Measurements from ENCODE around the gene STX16.

Gene STX16

DNA sequence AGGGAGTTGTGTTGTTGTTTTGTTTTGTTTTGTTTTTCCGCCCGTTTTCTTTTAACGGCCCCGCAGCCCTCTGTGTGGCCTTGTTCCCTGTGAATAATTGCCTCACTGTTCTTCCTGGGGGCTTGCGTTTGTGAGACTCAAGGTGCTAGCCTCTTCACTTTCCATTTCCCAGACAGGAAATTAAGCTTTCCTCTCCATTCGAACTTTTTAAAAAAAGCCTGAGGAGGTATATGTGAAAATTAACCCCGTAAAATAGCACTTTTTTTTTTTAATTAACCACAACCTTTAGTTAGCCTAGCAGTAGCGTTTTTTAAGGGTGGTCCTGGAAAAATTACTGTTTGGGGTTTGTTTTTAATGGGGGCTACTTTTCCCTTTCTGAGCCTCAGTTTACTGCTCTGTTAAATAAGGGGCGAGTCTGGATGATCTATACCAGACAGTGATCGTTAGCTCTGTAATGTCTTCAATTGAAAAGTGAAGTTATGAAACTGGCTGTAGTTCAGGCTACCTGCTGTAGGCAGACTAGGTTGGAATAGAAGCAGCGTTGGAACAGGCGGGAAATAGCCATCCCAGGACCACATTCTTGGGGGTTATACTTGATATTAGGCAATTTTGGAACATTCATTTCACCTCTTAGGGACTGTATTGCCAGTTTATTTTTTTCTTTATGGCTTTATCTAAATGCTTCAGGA is 1.7 kb downstream of the STX16 start:
- no peak for DNase-seq (ENCODE audit: low read depth)

DNA sequence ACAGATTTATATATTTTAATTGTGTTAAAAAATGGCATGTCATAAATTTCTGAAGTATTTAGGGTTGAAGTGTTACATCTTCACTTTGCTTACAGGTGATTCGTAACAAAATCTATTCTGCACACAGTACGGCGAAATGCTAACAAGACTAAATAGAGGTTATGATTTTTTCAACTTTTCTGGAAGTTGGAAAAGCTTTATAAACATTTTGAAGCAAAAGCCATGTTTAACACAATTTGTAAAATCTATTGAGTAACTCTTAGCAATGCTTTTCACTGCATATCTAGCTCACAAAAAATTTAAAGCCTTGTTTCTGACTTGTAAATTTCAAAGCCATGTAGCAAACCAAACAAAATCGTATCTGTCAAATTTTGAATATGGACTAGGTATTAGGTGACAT is 3.3 kb downstream of the STX16 start:
- no peak for DNase-seq (ENCODE audit: low read depth)

DNA sequence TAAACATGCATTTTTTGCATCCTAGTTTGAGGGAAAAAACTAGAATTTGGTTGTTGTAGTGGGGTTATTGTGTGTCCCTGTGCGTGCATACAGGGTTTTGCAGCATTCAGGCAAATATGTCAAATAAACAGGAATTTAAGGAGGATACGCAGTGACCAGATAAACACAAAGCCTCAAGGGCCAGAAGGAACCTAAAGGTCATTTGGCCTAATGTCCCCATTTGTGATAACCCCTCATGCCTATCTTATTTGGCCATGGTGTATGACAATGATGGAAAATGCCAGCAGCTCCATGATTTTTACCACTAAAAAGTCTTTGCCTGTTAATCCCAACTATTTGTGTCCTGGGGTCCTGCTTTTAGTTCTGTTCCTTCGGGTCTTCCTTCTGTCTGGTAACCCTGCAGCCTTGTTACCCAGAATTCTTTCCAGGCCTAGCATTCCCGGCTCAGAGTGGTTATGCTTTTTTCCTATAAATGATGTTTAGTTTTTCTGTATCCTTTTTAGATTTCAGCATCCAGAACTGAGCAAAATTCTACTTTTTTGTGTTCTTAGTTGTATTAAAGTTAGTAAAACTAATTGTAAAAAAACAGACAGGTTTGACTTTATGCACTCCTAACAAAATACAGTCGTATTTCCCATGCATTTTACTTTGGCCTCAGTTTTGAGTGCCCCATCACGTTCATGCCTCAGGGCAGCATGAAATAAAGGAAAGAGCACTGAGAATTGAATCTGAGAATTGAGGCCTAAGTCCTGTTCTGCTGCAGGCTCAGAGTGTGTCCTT is 4.4 kb downstream of the STX16 start:
- DNase-seq (ENCODE audit: low read depth): no peak

DNA sequence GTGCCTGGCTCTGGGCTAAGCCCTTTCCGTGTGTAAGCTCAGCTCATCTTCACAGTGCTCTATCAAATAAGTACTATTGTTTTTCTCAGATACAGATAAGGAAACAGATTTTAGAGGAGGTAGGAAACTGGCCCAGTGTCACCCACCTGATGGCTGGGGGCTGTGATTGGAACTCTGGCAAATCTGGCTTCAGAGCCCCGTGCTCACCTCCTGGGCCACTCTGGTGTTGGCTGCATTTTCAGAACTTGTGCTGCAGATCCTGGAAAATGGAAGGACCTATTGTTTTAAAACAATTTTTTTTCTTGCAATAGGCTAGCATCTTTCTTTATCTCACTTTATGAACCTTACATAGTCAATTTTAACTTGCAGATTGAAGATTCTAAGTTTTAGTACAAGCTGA is 5.7 kb downstream of the STX16 start:
- no peak for DNase-seq (ENCODE audit: low read depth)

DNA sequence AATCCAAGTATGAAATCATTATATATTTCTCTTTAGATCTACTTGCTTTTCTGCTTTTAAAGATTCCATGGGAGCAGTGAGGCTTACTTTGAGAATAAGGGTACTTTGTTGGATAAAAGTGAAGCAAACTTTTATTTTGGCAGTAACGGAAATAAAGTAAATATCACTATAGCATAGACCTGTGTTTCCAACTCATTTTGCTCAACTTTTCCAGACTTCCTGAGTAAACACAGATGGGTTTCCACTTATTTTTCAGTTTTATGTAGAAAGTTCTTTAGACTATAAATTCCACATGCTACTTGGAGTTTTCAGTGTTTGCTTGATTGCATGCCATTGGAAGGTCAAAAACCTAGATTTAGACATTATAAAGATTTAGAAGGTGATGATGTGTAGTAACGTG is 6.2 kb downstream of the STX16 start:
- no peak for DNase-seq (ENCODE audit: low read depth)

DNA sequence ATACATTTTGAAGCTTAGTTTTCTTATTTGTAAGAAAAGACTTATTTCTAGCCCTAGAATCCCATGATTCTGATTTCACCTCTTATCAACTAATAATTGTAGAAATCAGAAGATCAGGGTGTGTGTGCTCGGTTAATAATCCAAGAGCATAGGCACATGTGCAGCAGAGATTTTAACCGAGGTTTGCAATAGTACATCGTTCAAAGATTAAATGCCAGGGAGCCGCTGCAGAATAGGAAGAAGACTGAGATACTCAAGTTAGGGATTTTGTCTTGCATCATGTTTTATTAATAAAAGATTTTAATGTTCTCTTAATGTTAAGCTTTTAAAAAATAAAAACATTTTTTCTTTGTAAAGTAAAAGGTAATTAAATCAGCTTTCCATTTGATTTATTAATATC is 6.9 kb downstream of the STX16 start:
- DNase-seq (ENCODE audit: low read depth): no peak

DNA sequence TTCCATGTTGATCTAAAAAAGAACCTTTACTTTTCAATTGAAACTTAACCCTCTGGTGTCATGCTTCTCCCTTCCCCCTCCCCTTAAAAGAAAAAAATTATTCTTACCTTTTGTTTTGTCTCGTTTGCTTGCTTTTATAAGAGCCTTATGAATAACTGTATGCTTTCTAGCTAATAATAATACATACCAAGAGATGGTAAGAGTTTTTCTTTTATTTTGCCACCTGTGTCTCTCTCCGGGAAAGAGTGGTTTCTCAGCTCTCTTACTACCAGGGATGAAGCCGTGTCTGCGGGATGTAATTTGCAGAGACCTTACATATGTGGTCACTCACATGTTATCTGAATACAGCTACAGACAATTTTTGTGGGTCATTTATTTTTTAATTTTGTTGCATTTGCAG is 7.7 kb downstream of the STX16 start:
- no peak for DNase-seq (ENCODE audit: low read depth)

DNA sequence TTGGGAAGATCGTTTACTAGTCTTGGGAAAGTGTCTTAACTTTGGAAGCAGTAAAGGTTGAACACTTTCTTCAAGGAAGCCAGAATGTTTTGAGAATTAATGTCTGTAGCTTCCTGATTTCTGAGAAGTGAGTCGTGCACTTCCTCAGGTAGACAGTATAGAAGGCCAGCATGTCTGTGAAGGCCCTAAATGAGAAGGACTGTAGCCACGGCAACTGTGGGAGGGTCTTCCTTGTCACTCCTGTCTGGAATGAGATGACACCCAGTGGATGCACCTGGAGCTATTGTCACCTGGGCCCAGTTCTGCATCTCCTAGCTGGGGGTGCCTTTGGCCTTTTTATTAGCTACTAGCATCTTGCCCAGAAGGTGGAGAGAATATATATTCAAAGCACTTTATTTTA is 8.8 kb downstream of the STX16 start:
- DNase-seq (ENCODE audit: low read depth): no peak

DNA sequence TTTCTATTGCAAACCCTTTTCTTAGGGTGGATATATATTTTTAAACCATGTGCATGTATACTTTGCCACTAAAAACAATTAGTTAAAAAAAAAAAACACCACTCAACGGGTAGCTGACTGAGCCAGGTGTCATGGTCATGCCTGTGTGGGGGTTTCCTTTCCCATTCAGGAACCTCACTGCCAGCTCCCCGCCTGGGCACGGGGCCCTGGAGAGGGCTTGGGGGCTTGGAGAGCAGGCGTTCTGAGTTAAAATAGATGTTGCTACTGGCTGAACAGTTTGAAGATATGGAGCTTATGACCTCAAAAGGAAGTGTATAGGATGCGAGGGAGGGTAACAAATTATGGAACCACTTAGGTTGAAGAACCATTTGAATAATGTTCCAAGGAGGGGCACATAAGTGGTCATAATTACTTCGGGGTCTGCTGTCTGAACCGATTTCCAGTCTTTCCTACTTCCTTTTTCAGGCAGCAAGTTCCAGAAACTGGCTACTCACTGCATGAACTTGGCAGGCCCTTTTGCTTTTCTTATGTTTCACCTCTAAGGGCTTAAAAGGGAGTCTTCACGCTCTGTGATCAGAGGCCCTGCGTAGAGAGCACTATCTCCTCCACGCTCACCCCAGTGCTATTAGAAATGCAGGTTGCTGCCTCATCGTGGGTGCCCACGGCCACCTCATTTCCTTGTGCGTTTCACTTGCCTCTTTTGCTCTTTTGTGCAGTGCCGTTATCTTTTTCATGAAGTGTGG is 9.9 kb downstream of the STX16 start:
- peak; percentile 31 for DNase-seq (ENCODE audit: low read depth)

DNA sequence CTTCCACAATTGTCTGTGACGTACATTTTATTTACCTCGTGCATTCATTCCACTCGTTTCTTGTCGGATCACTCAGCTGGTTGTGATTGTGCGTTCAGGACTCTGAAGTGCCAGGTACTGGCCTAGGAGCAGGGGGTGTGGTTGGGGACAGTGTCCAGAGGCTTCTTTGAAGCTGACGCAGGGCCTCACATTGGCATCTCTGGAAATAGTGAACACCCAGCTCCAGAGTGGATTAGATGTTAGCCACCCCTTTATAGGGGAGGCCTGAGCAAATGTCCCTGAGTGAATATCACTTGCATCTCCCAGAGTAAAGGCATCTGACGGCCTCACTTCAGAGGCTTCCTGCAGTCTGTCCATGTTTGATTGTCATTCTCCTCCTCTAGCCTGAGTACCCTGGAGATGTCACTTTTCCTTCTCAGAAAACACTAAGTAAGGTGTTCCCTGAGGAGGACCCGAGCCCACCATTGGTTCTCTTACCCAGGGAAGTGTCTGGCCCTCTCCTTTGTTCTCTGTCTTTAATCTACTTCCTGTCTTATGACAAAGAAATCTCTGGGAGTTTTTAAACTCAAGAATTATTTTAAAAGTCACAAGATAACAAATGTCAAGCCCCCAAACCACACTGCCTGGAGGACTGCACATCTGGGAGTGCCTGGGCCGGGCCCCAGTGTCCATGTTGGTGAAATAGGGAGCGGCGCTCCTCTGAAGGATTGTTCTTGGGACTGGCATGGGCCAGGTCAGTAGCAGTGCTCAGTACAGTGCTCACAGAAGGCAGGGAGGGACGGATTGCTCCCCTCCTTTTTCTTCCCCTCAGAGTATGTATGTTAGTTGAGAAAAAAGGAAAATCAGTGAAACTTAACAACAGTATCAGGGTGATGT is 10.8 kb downstream of the STX16 start:
- DNase-seq (ENCODE audit: low read depth): no peak

DNA sequence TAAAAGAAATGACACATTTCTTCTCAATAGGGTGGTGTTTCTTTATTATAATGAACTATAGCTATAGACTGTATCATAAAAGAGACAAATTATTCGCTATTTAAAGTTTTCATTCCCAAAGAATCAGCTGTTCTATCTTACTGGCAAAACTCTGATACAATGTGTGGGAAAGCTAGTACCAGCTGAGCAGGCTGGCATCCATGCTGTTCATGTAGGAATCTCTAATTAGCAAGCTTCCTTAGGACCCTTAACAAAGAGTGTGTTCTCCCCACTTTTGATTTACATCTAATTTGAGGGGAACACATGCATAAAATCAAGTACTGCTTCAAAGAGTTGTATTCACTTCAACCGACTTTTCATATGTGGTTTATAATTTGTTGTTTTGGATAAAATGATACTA is 13.2 kb downstream of the STX16 start:
- no peak for DNase-seq (ENCODE audit: low read depth)

DNA sequence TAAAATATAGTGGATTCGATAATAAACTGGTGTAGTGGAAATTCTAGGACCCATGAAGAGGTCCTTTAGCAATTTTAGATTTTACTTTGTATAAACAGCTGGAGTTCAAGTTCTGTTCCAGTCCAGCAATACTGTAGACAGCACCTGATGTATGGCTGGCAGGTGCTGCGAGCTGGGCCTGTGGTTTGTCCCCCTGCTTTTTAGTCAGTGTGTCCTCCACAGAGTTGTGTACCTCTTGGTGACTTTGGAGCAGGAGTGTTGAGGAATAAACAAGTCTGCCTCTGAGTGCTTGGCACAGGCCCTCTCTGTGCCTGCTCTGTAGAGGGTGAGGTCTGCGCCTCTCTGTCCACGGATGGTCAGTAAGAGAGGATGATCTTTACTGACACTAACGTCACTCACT is 13.8 kb downstream of the STX16 start:
- DNase-seq (ENCODE audit: low read depth): no peak

DNA sequence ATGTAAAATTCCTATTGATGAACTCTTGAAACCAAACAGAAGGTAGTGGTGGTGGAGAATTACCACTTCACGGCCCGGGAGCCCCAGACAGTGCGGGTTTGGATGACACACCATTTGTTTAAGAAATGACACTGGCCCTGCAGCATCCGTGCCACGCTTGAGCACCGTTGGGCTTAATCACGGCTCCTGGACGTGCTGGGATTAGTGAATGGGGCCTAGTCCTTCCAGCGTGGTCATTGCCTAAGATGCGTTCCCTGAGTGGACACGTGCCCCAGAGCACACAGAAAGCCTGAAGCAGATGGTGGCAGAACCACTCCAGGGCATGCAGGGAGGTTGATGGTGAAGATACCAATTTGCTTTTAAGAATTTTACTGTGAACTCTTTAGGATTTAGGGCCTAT is 14.5 kb downstream of the STX16 start:
- no peak for DNase-seq (ENCODE audit: low read depth)

DNA sequence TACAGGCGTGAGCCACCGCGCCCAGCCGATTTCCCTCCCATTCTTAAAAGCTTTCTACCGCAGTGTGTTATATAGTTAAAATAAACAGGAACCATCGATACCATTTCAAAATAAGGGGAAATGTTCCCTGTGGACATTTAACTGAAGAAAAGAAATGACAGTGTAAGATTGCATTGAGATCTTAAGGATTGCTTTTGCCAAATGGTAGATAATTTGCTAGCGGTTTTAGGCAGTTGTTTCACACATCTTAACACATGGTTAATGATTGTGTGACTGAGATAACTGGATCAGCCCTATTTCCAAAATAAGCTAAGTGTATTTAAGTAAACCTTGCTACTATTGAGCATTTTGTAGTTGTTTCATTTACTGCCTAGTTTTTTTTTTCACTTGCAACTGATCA is 15.6 kb downstream of the STX16 start:
- DNase-seq (ENCODE audit: low read depth): no peak

DNA sequence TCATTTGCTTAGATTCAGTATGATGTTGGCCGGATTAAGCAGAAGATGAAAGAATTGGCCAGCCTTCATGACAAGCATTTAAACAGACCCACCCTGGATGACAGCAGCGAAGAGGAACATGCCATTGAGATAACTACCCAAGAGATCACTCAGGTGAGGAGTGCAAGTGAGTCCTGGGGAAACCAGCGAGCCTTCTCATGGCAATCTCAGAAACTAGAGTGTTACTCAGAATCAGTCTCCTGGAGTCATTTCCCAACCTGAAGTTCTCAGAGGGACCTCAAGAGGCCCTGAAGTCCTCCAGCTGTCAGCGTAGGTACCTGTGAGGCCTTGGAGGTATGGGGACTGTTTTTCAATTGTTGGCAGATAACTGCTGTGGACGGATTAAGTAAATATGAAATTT is 16.9 kb downstream of the STX16 start:
- DNase-seq (ENCODE audit: low read depth): no peak

DNA sequence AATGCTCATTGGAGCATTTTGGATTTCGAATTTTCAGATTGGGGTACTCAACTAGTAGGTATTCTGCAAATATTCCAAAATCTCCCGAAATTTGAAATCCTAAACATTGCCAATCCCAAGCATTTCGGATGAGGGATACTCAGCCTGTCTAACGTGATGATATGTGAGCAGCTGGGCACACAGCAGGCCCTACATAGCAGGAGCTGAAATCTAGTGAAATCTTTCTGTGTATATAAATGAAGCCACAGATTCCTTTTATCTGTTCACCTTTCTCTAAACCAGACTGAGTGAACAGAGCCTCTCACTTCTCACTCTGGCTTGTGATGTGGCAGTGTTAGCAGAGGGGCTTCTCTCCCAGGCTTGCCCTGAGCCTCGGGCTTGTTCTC is 17.8 kb downstream of the STX16 start:
- no peak for DNase-seq (ENCODE audit: low read depth)

DNA sequence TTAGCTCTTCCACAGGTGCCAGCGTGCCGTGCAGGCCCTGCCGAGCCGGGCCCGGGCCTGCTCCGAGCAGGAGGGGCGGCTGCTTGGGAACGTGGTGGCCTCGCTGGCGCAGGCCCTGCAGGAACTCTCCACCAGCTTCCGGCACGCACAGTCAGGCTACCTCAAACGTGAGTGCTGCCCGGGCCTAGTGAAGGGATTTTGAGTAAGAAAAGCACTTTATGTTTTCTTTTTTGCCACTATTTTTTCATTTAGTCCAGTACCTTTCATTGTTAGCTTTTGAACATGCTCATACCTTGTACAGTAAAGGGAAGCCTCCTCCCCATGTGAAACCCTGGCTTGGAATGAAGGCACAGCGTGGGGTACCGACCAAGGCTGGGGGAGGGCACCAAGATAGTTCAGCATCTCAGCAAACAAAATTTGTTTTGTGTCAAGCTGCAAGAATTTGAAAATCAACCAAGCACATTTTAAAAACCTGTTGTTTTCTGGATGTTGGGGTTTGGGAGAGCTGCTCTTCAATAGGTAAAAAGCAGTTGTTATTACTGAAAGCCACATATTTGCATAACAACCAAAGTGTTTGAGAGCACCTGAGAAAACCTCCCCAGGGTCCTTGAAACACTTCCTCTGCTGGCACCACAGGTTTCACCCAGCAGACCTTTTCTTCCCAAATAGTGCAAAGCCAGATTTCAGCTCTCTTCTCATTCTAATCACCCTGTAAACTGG is 18.4 kb downstream of the STX16 start:
- no peak for DNase-seq (ENCODE audit: low read depth)

DNA sequence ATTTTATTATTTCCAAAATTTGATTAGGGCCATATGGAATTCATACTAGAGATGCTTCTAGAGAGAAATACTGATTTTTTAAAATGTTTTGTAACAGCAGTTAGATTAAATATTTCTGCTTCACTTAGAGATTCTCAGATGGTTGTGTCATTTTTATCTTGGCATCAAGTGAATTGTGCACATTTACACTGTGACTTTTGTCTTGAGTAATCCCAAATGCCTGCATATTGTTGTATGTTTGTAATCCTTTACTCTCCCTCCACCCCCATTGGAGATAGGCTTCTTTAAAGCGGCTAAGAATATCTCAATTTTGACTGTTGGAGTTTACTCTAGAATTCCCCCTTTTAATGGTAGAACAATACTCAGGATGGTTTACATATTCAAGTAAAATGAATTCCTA is 19.0 kb downstream of the STX16 start:
- DNase-seq (ENCODE audit: low read depth): no peak

DNA sequence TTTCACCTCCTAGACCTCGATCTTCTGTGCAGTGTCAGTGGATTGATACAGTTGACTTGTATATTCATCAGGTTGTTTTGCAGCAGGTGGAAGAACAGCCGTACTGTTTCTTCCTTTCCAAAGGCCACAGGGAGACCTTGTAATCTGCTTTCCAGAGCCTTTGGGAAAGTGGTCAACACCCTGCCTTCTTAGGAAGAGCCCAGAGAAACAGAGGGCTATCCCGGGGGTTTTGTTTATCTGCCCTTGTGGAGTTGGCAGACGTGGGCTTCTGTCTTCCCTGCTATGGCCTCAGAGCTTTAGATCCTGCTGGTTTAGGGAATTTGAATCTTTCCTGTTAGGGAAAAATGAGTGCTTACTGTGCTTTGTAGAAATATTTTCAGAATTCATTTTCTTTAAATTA is 19.6 kb downstream of the STX16 start:
- no peak for DNase-seq (ENCODE audit: low read depth)

DNA sequence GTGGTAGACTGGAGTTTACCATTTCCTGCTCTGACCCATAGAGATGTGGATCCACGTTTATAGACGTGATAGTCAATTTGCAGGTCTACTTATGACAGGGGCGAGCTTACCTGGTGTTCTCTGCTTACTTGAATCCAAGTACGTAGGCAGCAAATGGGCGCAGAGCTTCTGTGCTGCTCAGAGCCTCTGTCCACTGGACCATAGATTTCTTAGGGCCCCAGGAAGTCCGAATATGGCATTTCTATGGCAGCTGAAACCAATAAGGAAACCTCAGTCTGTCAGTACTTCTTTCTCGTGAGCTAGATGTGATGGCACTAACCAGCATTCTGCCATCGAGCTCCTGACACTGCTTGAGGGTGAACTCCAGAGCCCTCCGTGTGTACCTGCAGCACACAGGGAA is 22.0 kb downstream of the STX16 start:
- DNase-seq (ENCODE audit: low read depth): no peak

DNA sequence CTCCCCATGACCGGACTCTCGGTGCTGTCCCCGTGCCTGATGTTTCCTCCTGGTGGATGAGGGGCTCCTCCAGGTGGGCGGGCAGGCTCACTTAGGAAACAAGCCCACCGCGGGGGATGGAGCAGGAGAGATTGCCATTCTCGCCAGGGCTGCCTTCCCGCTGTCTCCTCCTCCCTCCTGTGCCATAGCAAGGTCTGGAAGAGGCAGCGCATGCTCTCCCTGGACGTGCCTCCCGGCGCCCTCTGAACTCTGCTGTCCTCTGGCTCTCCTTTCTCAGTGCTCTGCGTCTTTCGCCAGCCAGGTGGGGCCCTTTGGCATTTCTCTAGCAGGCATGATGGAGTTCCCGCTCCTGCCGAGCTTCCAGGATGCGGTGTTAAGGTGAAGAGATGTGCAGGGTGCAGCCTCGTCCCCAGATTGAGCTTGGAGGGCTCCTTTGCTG is 24.1 kb downstream of the STX16 start:
- no peak for DNase-seq (ENCODE audit: low read depth)

DNA sequence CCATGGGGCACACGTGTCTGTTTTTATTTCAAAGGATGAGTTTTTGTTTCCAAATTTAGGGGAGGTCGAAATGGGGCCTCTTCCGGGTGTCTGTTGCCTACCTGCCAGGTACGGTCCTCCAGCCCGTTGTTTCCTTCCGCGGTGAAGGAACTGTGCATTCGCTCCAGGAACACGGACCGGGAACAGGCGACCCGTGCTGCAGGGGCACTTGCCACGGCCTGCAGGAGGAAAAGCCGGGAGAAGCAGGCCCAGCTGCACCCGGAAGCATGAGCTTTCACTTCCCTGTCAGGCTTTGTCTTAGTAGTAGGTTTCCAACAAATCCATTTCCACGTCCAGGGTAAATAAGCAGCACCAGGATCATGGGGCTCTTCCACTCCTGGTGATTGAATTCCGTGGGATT is 24.6 kb downstream of the STX16 start:
- DNase-seq (ENCODE audit: low read depth): no peak
